ENCODE results near the gene RHBDL2.
"Not testable (repeated sequence)": the region's sequence is repeated elsewhere in the genome, so short reads cannot be mapped to it uniquely, and the experiment has no call there.

GRCh38 chr1:38914908-38915307 is 26.7 kb downstream of the RHBDL2 start:
- not testable (repeated sequence) for TF ChIP-seq POLR2A, CTCF (IDR thresholded peaks at IDR 0.05)
